HT-29 (cell line): ENCODE data around the gene C1orf159. TPM values are rescaled to one million over a fixed set of nuclear protein-coding genes. Genes with fewer than 3 reads are reported as not detected.
"Not testable (repeated sequence)": the region's sequence is repeated elsewhere in the genome, so short reads cannot be mapped to it uniquely, and the experiment has no call there.

Experiments
- DNase-seq: peaks from one replicate; pipeline ENCODE4 v3.0.0-alpha.2; 2015; ENCODE audit warnings: low spot score
- total RNA-seq: library from RNA; depleted of rRNA; stranded (reverse); fragments of >200 nt; shearing (Covaris generic); gene quantifications from 2 replicates; pipeline ENCODE4 v1.2.3, GENCODE V29; 2014

The C1orf159 gene
- total RNA-seq, 1 experiment from 2014 or later, result 67.6 TPM

DNA sequence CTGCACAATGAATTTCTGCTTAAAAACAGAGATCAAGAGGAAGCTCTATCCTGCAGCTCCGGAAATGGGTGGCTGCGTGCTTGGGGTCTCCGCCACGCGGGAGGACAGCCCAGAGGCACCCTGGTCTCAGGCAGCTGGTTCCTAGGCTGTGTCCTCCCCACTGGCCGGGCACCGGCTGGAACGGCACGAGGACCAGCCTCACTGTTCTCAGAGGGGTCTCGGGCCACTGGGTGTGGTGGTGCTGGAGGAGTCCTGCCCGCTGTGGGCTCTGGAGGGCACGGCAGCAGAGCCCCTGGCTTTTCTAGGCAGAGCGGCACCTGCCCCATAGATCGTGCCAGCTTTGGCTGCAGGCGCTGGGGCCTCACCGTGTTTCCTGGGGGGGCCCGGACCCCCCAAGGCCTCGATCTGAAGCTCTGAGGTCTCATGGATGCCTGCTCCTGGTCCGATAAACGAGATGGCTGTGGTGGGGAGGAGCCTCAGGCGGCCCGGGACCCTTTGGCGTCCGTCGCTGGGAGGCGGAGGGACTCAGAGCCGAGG is 33.6 kb downstream of the C1orf159 start:
- DNase-seq, result no peak

DNA sequence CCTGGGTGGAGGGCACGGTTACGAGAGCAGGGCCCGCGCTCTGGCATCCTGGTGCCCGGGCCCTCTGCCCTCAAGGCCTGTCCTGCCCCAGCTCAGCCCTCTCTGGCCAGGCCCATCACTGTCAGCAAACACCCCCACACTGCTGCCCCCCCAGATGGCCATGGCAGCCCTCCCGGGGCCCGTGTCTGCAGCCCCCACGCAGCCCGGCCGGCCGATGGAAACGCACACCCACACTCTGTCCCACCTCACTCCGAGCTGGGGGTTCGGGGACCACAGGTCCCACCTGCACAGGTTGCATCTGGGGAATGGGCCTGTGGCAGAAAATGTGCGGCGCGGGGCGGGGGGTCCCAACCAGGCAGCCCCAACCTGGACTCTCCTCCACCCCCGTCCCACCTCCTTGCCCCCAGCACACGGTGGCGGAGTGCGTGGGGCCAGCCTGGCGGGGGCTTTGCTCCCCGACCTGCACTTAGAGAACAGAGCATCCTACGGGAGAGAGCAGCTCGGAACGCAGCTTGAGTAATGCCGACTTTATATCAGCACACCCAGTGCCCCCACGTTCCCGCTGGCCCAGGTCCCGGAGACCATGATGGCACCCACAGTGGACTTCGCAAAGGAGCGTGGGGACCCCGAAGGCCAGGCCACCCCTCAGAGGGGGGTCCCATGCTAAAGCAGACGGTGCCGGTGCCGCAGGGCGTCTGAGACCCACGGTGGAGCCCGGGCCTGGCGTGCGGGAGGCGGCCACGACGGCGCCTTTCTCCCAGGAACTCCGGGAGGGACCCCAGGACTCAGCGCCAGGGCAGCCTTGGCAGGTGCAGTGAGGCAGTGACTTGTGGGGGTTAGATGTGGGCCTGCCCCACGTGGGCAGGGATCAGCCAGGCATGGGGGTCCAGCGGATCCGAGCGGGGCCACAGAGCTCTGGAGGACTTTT is 34.3 kb downstream of the C1orf159 start:
- DNase-seq, result no peak

DNA sequence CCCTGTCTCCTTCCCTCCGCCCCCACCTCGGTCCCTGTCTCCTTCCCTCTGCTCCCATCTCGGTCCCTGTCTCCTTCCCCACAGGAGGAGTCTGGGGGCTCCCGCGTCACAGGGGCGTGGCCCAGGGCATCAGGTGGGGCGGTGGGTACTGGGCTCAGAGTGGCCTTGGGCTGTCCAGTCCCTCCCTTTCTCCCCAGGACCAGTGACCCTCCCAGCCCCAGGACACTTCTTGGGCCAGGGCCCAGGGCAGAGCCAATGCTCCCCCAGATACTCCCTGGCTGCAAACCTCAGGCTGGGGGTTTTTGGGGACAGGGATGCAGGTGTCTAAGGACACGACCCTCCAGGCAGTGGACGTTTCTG is 35.0 kb downstream of the C1orf159 start:
- DNase-seq, result no peak

DNA sequence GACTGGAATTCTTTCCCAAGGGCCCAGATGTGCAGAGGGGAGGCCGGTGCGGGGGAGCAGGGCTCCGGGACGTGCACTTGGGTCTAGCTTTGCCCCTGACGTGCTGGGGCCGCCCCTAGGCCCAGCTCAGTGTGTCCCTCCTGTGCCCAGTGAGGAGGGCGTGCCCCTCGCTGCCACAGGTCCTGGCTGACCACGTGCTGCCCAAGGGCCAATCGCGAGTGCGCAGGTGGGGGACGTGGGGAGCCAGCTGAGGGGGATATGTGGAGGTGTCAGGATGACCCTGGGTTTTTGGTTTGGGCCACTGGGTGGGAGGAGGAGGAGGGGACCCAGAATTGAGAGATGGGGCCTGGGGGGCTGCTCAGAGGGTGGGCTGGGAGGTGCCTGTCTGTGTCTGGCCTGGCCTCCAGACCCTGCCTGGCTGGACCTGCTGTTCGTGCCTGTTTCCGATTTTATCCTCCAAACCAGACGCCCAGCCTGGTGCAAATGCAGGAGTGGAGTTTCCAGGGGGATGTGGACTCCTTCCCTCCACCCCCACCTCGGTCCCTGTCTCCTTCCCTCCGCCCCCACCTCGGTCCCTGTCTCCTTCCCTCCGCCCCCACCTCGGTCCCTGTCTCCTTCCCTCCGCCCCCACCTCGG is 35.6 kb downstream of the C1orf159 start:
- DNase-seq, result no peak

DNA sequence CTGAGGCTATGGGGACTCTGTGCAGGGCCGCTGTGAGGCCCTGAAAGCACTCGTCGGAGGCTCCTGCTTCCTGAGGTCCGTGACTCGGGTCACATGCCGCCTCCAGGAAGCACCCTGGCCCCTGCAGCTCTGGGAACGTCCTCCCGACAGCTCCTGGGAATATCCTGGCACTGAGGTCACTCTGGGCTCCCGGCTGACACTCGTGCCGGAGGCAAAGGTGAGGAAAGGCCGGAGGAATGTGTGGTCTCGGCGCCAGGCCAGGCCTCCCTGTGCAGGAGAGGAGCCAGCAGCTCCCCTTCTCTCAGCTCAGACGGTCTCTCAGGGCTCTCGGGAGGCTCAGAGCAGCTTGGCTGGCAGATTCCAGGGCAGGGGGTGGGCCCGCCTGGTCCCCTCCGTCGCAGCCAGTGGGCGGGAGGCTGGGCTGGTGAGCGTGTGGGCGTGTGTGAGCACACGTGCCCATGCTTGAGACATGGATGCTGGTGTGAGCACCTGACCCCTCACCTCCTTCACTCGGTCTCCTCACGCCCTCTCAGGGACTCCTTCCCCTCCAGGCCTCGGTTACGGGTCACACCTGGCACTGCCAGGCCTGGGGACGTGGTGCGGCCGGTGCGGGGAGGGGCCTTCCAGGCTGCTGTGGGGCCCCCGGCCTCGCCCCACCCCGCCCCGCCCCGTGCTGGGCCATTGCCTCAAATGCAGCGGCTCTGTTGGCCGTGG is 36.3 kb downstream of the C1orf159 start:
- peak; percentile 86 for DNase-seq

DNA sequence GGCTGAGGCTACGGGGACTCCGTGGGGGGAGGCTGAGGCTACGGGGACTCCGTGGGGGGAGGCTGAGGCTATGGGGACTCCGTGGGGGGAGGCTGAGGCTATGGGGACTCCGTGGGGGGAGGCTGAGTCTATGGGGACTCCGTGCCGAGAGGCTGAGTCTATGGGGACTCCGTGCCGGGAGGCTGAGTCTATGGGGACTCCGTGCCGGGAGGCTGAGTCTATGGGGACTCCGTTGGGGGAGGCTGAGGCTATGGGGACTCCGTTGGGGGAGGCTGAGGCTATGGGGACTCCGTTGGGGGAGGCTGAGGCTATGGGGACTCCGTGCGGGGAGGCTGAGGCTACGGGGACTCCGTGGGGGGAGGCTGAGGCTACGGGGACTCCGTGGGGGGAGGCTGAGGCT is 38.5 kb downstream of the C1orf159 start:
- not testable (repeated sequence) for DNase-seq

DNA sequence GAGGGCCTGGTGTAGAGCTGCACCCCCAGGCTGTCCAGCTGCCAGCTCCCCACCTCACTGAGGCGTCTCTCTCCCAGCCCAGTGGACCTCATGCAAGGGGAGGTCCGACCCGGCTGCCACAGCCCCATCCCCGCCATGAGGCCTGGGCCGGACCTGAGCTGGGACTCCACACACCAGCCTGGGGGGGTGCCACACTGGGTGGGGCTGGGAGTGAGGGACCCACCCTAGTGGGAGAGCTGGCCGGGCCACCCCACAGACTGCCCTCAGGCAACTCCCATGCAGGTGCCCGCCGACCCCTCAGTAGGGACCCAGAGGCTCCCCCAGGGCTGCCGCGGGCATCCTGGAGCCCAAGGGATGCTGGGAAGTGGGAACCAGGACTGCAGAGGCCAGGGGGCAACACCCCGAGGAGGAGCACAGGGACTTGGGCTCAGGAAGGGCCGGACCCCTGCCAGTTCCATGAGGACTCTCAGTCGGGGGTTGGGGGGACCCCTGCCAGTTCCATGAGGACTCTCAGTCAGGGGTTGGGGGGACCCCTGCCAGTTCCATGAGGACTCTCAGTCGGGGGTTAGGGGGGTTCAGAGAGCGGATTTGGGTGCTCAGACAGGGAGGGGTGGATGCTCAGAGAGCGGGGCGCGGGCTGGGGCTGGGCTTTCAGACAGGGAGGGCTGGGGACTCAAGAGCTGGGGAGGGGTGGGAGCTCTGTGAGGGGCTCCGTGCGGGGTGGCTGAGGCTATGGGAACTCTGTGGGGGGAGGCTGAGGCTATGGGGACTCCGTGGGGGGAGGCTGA is 40.5 kb downstream of the C1orf159 start:
- DNase-seq, result no peak

DNA sequence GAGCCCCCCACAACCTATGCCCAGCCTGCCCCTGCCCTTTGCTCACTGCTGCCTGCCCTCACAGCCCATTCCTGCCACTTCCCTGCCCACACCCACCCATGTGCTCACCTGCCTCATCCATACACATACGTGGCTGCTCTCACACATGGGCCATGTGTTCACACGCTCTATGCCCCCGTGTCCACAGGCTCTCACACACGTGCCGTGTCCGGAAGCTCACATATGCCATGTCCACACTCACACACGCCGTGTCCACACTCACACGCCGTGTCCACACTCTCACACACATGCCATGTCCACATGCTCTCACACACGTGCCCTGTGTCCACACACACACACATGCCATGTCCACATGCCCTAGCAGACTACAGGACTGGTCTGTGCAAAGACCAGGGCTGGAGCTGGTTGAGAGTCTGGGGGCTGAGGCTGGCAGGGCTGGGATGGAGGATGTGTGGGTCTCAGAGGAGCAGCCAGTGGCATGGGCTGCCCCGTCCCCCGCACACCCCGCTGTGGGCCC is 41.2 kb downstream of the C1orf159 start:
- DNase-seq, result no peak

DNA sequence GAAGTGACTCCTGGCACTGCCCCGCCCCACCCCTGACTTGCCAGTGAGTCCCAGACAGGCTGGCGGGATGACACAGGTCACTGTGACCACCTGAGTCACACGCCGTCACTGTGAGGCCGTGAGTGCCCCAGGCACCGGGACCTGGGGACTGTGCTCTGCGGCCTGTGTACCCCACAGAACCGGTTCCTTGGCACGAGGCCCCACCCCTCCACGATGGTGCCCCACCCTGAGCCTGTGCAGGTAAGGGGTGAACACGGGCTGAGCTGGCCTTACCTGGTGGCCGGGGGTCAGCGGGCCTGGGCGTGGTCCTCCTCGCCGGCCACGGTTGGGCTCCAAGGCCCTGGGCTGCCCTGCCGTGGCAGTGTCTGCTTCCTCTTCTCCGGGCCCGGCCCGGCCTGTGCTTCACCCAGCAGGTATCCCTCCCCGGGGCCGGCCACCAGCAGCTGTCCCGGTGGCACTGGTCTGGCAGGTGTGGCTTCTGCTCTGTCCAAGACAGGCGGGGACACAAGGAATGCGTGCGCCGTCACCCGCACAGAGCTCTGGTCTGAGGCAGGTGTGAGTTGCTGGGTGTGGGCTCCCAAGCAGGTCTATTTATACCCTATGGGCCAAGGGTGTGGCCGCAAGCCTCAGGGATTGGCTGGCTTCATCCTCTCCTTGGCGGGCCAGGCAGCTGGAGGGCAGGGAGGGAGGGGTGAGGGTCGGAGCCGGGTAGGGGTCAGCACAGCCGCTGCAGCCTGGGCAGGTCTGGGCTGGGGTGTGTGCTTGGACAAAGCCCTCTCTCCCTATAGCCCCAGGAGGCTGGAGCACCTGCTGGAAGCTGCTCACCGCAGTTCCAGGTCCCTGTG is 41.9 kb downstream of the C1orf159 start, which contains the start of gene RNF223:
Gene RNF223, minus strand, starts transcription at position 564 of the 845 bp plus-strand sequence. CDS start 1,740 bp downstream, outside the sequence.
- DNase-seq, result peak; percentile 95

DNA sequence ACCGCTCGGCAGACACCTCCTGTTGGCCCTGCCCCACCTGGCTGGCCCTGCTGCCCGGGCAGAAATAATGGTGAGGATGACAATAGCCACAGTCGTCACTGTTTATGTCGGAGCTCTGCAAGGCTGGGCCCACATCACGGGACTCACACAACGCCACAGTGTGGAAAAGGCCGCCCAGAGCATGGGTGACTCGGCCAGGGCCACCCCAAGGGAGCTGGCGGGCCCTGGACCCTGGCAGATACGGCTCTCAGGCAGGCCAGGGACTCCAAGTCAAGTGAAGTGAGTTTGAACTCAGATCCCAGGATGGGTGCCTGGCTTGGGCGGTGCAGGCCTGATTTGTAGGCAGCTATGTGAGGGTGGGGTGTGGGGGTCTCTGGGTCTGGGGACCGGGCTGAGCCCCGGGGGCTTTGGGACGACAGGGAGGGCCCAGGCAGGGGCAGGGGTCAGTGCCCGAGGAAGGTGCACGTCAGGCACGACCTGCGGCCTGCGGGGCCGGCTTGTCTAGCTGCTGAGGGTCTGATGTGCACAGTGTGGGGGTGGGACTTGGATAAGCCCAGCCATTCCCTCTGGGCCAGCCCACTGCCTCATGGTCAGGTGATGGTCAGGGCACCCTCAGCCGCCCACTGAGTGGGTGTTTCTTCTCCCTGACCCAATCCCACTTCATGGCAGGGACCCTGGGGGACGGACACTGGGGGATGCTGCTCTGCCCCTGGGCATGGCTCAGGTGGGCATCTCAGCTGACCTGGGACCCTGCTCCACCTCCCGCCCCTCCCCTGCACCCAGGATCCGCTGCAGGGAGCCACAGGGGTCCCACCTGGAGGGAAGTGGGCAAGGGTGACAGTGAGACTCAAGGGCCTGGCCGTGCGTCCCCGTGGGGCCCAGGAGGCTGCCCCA is 42.8 kb downstream of the C1orf159 start:
- DNase-seq, result no peak

DNA sequence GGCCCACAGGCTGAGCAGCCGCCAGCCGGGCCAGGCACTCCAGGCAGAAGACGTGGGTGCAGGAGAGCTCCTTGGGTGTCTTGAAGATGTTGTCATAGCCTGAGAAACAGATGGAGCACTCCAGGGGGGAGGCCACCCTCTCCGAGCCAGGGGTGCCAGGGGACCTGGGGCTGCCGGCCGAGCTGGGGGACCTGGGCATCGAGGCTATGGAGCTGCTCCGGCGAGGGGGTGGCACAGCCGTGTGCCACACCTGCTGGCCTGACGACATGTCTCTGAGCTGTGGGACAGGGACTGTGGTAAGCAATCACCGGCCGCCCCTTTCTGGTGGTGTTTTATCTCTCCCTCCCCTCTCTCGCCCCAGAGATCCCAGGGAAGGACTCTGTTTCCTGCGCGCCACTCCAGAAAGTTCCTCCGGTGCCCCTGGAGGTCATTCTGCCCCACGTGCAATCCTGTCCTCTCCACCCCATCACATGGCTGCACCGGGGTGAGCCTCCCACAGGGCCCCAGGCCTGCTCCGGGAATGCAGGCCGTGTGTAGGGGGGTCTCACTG is 43.5 kb downstream of the C1orf159 start:
- DNase-seq, result no peak

DNA sequence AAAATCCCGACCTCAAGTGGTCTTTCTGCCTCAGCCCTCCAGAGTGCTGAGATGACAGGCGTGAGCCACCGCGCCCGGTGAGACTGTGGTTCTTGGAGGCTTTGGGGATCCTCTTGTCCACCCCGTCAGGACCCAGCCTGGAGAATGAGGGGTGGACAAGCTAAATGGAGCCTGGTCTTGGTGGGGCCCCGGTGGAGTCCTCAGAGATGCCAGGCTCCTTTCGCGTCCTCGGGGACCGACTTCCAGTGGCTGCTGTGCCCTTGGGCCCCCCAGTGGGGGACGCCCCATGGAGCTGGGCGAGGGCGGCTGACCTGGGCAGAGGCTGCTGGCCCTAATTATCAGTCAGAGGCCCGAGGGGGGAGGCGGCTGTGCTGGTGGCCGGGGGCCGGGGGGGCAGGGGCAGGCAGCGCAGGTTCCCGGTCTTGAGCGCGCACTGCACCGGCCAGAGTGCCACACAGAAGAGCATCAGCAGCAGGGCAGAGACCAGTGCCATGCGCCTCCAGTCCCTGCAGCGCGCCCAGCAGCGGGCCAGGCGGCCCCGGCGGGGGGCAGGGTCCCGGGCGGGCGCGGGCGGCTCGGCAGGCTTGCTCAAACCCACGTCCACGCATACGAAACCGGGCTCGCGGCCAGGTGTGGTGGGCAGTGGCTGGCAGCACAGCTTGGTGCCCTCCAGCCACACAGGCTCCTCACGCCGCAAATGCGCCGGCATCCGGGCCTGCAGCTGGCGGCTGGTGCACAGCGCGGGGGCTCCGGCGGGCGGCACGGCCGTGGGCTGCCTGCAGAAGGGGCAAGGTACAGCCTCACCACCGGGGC is 44.2 kb downstream of the C1orf159 start:
- no peak for DNase-seq

DNA sequence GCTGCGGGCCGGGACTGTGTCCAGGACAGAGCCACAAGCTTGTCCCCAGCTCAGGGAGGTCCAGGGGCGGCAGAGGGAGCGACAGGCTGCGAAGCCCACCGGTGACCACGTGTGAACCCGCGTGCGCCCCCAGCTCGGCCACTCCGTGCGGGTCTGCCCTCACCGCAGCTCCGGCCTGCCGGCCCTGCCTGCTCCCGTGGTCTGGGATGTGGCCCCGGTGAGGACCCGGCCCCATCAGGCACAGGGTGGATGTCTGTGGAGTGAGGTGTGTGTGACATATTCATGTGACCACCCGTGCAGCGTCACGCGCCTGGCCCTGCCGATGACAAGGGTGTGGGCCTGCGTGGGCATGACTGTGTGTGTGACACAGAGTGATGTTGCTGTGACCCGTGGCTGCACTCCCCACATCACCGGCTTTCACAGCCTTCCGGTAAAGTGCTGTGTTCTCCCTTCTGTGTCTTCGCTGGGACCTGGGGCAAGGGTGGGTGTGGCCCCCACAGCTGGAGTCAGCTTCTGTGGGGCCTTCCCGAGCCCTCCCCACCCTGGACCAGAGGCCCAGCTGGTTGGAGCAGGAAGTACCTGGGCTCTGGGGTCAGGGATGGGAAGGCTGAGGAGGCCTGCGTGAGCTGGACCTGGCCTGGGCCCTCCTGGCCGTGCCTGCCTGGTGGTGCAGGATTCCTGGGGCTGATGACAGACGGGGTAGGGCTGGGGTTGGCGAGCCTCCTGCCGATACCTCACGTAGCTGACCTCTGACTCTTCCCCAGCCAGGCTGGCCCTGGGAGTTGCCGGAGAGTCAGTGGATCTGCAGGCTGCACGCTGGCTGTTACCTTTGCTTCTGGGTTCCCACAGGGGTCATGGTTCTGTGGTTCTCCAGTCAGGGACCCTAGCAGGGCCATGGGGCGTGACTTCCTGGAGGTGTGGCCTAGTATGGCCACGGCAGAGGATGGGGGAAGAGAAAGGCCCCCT is 45.9 kb downstream of the C1orf159 start:
- DNase-seq, result peak; percentile 36

DNA sequence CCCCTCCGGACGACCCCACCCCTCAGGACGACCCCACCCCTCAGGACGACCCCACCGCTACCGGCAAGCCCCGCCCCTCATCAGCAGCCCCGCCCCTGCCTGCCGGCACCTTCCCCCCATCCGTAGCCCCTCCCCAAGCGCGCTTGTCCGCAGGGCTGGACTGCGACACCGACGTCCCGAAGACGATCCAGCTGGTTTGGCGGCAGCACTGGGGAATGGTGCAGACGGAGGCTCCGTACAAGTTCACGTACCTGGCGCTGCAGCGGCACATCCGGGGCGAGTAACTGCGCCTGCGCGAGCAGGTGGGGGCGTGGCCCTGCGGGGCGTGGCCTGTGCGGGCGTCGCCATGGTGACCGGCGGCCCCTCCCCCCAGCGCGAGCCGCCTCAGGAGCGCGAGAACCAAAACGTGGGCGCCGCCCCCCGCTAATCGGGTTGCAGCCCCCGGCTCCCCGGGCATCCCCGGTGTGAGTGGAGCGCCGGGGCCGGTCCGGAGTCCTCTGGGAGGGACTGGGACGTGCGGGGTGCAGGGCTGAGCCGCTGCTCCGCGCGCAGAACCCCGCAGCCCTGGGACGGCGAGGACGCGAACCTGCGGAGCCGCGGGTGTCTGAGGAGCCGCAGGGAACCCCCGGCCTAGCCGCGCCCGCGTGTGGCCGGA is 46.7 kb downstream of the C1orf159 start:
- peak; percentile 88 for DNase-seq

DNA sequence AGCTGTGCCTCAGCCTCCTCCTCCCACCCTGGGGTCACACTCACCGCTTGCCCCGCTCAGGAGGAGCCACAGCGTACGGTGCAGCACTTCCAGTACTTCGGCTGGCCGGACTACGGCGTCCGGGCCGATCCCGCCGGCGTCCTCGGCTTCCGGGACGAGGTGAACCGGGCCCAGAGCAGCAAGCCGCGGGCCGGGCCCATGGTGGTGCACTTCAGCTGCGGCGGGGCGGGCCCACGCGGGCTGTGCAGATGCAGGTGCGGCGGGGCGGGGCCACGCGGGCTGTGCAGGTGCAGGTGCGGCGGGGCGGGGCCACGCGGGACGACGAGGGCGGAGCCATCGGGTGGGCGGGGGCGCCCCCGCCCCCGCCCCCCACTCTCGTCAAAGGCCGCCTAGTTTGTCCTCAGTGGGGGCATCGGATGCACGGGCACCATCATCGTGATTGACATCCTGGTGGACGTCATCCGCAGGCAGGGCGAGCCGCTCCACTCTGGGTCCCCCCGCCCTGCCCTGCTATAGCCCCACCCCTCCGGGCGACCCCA is 47.3 kb downstream of the C1orf159 start:
- DNase-seq, result peak; percentile 86
